Common myeloid progenitor, CD34-positive (primary cell): ENCODE results near the gene SLC26A1.

Experiments
- CTCF ChIA-PET: fragments of 350-600 bp; sonication (Branson Sonifier 250); formaldehyde crosslinking; loops from one replicate; lab custom pipeline; 2021; ENCODE audit warnings: antibody characterized with exemption; lab: Charles Lee
- POLR2A ChIA-PET: fragments of 350-600 bp; sonication (Branson Sonifier 250); formaldehyde crosslinking; loops from one replicate; lab custom pipeline; 2021; ENCODE audit warnings: antibody characterized with exemption; lab: Charles Lee
- DNase-seq, 3 donors: peaks; one replicate each; pipeline versions ENCODE4 v3.0.0 to v3.0.0-alpha.2; 2013
- H3K27ac ChIP-seq, 2 experiments: 1 replicate in 1 of 2; 2 replicates in 1 of 2; pipeline ENCODE4 v1.7.0; 2013; ENCODE audit warnings: inconsistent platforms in 2 of 2, low read length in 2 of 2, mild to moderate bottlenecking in 2 of 2, low read depth in 1 of 2, moderate library complexity in 1 of 2; ENCODE audit not compliant: severe bottlenecking in 2 of 2, insufficient read depth in 1 of 2, poor library complexity in 1 of 2
- H3K27me3 ChIP-seq, 5 experiments: replicated peaks in 2 of 5; 1 replicate in 3 of 5; 2 replicates in 2 of 5; pipeline versions ENCODE4 v1.6.1 to v1.7.0; 2013; ENCODE audit warnings: low read length in 4 of 5, mild to moderate bottlenecking in 2 of 5, moderate library complexity in 2 of 5, inconsistent platforms in 1 of 5; ENCODE audit not compliant: insufficient read depth in 5 of 5, control insufficient read depth in 4 of 5
- H3K36me3 ChIP-seq, 4 experiments: 1 replicate in 2 of 4; 2 replicates in 2 of 4; pipeline versions ENCODE4 v1.6.1 to v1.7.0; 2013; ENCODE audit warnings: low read length in 3 of 4, control low read depth in 1 of 4, mild to moderate bottlenecking in 1 of 4; ENCODE audit not compliant: control insufficient read depth in 4 of 4, insufficient read depth in 4 of 4
- H3K4me1 ChIP-seq, 4 experiments: 1 replicate in 3 of 4; 2 replicates in 1 of 4; pipeline versions ENCODE4 v1.6.1 to v1.7.1; 2013; ENCODE audit warnings: low read length in 3 of 4, mild to moderate bottlenecking in 3 of 4, control low read depth in 1 of 4, inconsistent platforms in 1 of 4, moderate library complexity in 1 of 4; ENCODE audit not compliant: control insufficient read depth in 4 of 4, insufficient read depth in 4 of 4; ENCODE audit errors: control extremely low read depth in 1 of 4
- H3K4me3 ChIP-seq, 7 experiments: 1 replicate in 4 of 7; 2 replicates in 3 of 7; pipeline versions ENCODE4 v1.5.1 to v1.7.0; 2013; ENCODE audit warnings: mild to moderate bottlenecking in 7 of 7, low read length in 6 of 7, moderate library complexity in 6 of 7, inconsistent platforms in 2 of 7, low read depth in 2 of 7, control low read depth in 1 of 7; ENCODE audit not compliant: insufficient read depth in 4 of 7, control insufficient read depth in 1 of 7; ENCODE audit errors: extremely low read depth in 1 of 7
- H3K9me3 ChIP-seq, 5 experiments: 1 replicate in 4 of 5; 2 replicates in 1 of 5; pipeline versions ENCODE4 v1.6.1 to v1.7.1; 2013; ENCODE audit warnings: low read length in 4 of 5, mild to moderate bottlenecking in 2 of 5, inconsistent platforms in 1 of 5, low read depth in 1 of 5, moderate library complexity in 1 of 5; ENCODE audit not compliant: control insufficient read depth in 4 of 5, insufficient read depth in 2 of 5; ENCODE audit errors: control extremely low read depth in 1 of 5
- WGBS: methylation state at CpG from one replicate; pipeline ENCODE4 v1.1.5; 2013; ENCODE audit not compliant: insufficient coverage; 5-methylcytosine and 5-hydroxymethylcytosine counted together

SLC26A1 gene

DNA sequence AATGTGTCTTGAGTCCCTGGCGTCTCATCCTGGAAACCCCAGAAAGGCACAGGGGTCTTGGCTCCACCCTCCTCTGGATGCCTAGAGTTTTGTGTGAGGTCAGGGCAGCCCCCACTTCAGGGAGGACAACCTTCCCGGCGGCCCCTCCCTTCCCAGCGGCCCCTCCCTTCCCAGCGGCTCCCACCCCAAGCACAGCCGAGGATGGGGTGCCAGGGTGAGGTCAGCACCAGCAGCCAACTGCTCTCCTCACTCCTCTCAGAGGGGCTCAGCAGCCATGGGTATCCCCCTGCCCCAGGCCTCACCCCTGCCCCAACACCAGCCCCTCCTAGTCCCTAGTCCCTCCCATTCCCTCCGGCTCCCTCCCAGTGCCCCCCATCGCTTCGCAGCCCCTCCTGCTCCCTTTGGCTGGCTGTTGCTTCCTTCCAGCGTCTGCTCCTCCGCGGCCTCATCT is 37.2 kb downstream of the SLC26A1 start:
- Histone ChIP-seq H3K4me3 (no peak overlapping the region), H3K36me3 (peaks cover 0 to 42% (median 20%) of the 10 kb centered on the region in 4 experiments), H3K9me3 (no peaks in the 10 kb centered on the region), H3K27ac (no peak overlapping the region), H3K27me3 (no peaks in the 10 kb centered on the region), H3K4me1 (no peaks in the 10 kb centered on the region)
- WGBS: 100% methylated on average over 4 of the region's 12 CpGs
- no peak for DNase-seq
- CTCF ChIA-PET: no interaction called here
- POLR2A ChIA-PET: no interaction called here

DNA sequence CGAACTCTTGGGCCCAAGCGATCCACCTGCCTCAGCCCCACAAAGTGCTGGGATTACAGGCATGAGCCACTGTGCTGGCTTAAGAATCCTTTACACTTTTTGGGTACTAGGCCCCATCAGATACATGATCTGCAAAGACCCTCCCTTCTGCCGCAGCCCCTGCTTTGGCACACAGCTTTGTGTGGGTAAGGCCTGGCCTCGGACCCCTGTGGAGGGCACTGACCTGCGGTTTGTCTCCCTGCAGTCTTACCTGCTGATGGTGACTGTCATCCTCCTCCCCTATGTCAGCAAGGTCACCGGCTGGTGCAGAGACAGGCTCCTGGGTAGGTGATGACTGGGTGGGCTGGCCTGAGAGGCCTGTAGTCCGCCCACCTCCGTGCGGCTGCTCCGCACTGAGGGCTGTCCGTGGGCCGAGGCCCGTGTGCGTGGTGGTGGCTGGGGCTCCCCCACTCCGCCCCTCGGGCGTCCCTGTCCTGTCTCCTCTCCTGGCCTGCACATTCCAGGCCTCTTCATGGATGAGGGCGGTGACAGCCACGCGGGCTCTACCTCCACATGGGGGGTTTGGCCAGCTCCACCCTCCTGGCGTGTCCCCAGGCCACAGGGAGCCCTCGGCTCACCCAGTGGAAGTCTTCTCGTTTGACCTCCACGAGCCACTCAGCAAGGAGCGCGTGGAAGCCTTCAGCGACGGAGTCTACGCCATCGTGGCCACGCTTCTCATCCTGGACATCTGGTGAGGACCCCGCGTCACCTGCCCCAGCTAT is 37.9 kb downstream of the SLC26A1 start:
- Histone ChIP-seq H3K36me3 (peaks cover 0 to 37% (median 18%) of the 10 kb centered on the region in 4 experiments), H3K4me1 (no peaks in the 10 kb centered on the region), H3K4me3 (no peak overlapping the region), H3K9me3 (no peaks in the 10 kb centered on the region), H3K27ac (no peak overlapping the region), H3K27me3 (no peaks in the 10 kb centered on the region)
- ChIA-PET POLR2A (no interaction called here), CTCF (no interaction called here)
- WGBS: 95% methylated on average over 29 of the region's 33 CpGs
- no peak for DNase-seq

DNA sequence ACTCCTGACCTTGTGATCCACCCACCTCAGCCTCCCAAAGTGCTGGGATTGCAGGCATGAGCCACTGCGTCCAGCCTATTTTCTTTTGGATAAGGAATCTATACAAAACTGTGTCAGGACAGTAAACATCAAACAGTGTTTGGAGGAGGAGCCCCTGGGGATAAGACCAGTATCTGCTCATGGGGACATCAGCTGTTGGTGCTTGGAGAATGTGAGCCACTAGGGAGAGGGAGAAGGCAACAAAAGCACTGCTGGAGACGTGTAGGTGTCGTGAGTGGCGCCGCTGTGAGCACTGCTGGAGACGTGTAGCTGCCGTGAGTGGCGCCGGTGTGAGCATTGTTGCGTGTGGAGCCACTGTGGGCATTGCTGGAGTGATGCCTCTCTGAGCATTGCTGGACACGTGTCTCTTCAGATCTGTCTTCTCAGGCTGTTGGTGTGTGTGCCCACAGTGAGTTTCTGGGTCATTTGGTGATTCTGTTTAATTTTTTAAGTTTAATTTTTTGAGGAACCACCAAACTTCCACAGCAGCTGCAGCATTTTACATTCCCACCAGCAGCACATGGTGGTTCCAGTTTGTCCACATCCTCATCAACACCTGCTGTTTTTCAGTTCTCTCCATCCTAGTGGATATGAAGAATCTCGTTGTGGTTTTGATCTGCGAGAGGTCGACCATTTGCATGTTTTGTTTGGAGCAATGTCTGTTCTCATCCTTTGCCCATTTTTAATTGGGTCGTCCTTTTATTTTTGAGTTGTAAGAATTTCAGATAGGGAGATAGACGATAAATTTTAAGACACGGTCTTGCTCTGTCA is 38.8 kb downstream of the SLC26A1 start:
- H3K27me3 ChIP-seq: no peaks in the 10 kb centered on the region
- H3K27ac ChIP-seq: no peak overlapping the region
- no peak for DNase-seq
- H3K4me1 ChIP-seq: no peaks in the 10 kb centered on the region
- no peaks in the 10 kb centered on the region for H3K9me3 ChIP-seq
- CTCF ChIA-PET: interaction anchor here (1.0 kb wide), 1 partner anchor 43 kb away, joined by 4 read pairs; no protein-coding TSS in a partner anchor
- H3K36me3 ChIP-seq: peaks cover 0 to 30% (median 14%) of the 10 kb centered on the region in 4 experiments
- 98% methylated on average over 11 of the region's 17 CpGs for WGBS
- POLR2A ChIA-PET: no interaction called here
- no peak overlapping the region for H3K4me3 ChIP-seq

DNA sequence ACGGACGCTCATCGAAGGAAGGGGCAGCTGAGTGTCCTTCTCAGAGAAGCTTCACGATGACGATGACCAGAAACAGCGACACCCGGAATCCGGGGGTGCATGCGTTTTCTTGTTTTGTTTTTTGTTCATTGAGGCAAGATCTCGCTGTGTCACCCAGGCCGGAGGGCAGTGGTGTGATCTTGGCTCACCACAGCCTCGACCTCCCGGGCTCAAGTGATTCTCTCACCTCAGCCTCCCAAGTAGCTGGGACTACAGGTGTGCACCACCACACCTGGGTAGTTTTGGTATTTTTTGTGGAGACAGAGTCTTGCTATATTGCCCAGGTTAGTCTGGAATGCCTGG is 39.7 kb downstream of the SLC26A1 start:
- Histone ChIP-seq H3K36me3 (peaks cover 0 to 24% (median 10%) of the 10 kb centered on the region in 4 experiments), H3K4me3 (no peak overlapping the region), H3K9me3 (no peaks in the 10 kb centered on the region), H3K27me3 (no peaks in the 10 kb centered on the region), H3K27ac (no peak overlapping the region), H3K4me1 (no peaks in the 10 kb centered on the region)
- POLR2A ChIA-PET: no interaction called here
- 97% methylated on average over 13 of the region's 13 CpGs for WGBS
- CTCF ChIA-PET: interaction anchor here (1.0 kb wide), 1 partner anchor 42 kb away, joined by 4 read pairs; no protein-coding TSS in a partner anchor
- DNase-seq: no peak

DNA sequence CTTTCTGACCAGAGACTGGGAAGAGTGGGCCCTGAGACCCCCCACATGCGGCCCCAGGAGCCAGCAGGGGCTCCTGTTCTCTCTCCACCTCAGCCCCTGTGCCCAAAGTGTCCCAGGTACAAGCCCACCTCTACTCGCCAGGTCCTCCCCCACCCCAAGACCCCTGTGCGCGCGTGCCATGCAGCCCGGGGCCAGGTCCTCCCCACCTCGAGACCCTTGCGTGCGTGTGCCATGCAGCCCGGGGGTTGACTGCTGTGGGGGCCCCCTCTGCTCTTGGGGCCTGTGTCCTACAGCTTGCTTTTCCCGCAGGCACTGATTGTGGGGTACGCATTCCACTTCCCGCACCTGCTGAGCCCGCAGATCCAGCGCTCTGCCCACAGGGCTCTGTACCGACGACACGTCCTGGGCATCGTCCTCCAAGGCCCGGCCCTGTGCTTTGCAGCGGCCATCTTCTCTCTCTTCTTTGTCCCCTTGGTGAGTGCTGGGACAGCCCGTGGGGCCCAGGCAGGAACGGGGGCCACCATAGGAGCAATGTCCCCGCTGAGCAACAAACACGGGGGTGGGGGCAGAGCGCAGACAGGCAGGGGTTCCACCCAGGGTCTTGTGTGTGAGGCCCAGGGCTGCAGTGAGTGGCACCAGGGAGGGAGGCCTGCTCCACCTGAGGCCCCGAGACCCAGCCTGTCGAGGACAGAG is 40.2 kb downstream of the SLC26A1 start:
- Histone ChIP-seq H3K27me3 (no peaks in the 10 kb centered on the region), H3K4me1 (no peaks in the 10 kb centered on the region), H3K9me3 (no peaks in the 10 kb centered on the region), H3K27ac (no peak overlapping the region), H3K36me3 (peaks cover 0 to 22% (median 7%) of the 10 kb centered on the region in 4 experiments), H3K4me3 (no peak overlapping the region)
- DNase-seq: no peak
- 97% methylated on average over 27 of the region's 28 CpGs for WGBS
- ChIA-PET POLR2A (no interaction called here), CTCF (interaction anchor here (0.6 kb wide), 1 partner anchor 62 kb away, joined by 3 read pairs; no protein-coding TSS in a partner anchor)

DNA sequence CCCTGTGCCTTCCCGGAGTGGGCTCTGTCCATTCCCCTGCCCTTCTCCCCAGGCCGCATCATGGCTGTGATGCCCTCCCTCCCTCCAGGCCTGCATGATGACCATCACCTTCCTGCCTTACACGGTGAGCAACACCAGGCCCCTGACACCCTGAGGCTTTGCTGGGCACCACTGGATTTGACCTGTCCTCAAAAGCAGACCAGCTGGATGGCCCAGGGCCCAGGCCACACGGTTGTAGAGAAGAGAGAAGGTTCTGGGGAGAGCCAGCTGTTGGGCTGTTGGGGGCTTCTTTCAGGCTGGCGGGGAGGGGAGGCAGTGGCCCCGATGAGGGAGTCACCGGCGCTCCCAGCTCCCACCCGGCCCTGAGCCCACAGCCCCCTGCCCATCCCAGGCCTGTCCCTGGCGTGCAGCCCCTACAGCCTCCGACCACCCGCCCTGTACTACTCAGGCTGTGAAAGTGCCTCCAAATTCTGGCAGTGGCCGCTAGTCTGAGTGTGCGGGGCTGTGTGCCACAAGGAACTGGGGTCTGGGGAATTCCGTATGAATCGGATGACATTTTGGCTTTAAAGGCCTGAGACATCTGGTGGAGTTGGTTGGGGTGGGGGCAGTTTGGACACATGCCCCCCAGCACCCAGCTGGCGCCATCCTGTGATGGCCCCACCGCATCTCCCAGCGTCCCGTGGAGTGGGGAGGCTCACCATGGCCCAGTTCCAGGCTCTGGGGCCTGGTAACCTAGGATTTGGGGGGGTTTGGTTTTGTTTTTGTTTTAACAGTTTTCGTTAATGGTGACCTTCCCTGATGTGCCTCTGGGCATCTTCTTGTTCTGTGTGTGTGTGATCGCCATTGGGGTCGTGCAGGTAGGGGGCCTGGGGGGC is 41.4 kb downstream of the SLC26A1 start:
- H3K27ac ChIP-seq: no peak overlapping the region
- WGBS: 95% methylated on average over 16 of the region's 23 CpGs
- H3K27me3 ChIP-seq: no peaks in the 10 kb centered on the region
- ChIA-PET CTCF (no interaction called here), POLR2A (no interaction called here)
- H3K9me3 ChIP-seq: no peaks in the 10 kb centered on the region
- peaks cover 0 to 4% (median 0%) of the 10 kb centered on the region in 4 experiments for H3K4me1 ChIP-seq
- H3K4me3 ChIP-seq: no peak overlapping the region
- DNase-seq: no peak
- peaks cover 0 to 18% (median 0%) of the 10 kb centered on the region in 4 experiments for H3K36me3 ChIP-seq
